ENCODE measurements around the gene BTRC.

DNA sequence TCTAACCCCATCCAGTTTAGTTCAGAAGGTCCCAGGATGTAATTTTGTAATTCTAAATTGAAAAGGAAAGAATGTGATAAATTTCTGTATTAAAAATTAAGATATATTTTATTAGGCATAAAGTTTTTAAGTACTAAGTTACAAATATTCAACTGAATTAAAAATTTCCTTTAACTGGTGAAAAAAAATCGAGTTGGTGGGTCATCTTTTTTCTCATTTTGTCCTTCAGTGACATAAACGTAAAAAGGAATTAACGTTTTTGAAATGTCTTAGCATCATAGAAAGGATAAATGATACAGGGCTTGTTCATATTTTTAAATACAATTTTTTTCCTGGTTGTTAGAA lies 88.5 kb downstream of the BTRC start:
- TF ChIP-seq, protein P1, sequence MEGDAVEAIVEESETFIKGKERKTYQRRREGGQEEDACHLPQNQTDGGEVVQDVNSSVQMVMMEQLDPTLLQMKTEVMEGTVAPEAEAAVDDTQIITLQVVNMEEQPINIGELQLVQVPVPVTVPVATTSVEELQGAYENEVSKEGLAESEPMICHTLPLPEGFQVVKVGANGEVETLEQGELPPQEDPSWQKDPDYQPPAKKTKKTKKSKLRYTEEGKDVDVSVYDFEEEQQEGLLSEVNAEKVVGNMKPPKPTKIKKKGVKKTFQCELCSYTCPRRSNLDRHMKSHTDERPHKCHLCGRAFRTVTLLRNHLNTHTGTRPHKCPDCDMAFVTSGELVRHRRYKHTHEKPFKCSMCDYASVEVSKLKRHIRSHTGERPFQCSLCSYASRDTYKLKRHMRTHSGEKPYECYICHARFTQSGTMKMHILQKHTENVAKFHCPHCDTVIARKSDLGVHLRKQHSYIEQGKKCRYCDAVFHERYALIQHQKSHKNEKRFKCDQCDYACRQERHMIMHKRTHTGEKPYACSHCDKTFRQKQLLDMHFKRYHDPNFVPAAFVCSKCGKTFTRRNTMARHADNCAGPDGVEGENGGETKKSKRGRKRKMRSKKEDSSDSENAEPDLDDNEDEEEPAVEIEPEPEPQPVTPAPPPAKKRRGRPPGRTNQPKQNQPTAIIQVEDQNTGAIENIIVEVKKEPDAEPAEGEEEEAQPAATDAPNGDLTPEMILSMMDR (IDR thresholded peaks at IDR 0.05), result no peak
- no peak for TF ChIP-seq POLR2A (IDR thresholded peaks at IDR 0.05)

Measured in Peyer's patch (tissue), 4 donors.